ENCODE results near the gene FUT4. TPM values are rescaled to one million over a fixed set of nuclear protein-coding genes. Genes with fewer than 3 reads are reported as not detected.
A peak's percentile ranks its signal among the peaks of the same experiment; 100 is the strongest.
"Not testable (repeated sequence)": the region's sequence is repeated elsewhere in the genome, so short reads cannot be mapped to it uniquely, and the experiment has no call there.

The FUT4 gene
- total RNA-seq, 2 donors from 2014 or later, result 14.1 to 23.4 TPM

GRCh38 chr11:94550513-94550912 lies 6.8 kb downstream of the FUT4 start:
- no peaks in the 10 kb centered on the region for H3K27me3 ChIP-seq (replicated peaks; ENCODE audit: insufficient read depth)
- no peak overlapping the region for H3K27ac ChIP-seq
- no peaks in the 10 kb centered on the region for H3K36me3 ChIP-seq

GRCh38 chr11:94553938-94554337 lies 10.2 kb downstream of the FUT4 start:
- H3K4me3 ChIP-seq, result no peak overlapping the region
- no peaks in the 10 kb centered on the region for H3K36me3 ChIP-seq

More at GRCh38 chr11:94550513-94550912, 6.8 kb downstream of the FUT4 start:
- no peak for TF ChIP-seq CTCF (IDR thresholded peaks at IDR 0.05)
- ATAC-seq (ENCODE audit: insufficient number of reproducible peaks, low FRiP score, low read depth) (no peak), DNase-seq (ENCODE audit: low spot score) (no peak)
- no peaks in the 10 kb centered on the region for H3K9me3 ChIP-seq
- peaks cover 33 to 44% of the 10 kb centered on the region in 2 donors for H3K4me1 ChIP-seq (ENCODE audit: control insufficient read depth in 1 of 2, low read depth in 2 of 2)
- H3K4me3 ChIP-seq, result no peak overlapping the region

GRCh38 chr11:94555752-94556329 lies 12.1 kb downstream of the FUT4 start:
- not testable (repeated sequence) for ATAC-seq (ENCODE audit: insufficient number of reproducible peaks, low FRiP score, low read depth)
- peaks cover 28 to 51% of the 10 kb centered on the region in 2 donors for H3K4me1 ChIP-seq (ENCODE audit: control insufficient read depth in 1 of 2, low read depth in 2 of 2)

More at GRCh38 chr11:94553938-94554337, 10.2 kb downstream of the FUT4 start:
- TF ChIP-seq CTCF (IDR thresholded peaks at IDR 0.05), result no peak
- DNase-seq (ENCODE audit: low spot score) (no peak), ATAC-seq (ENCODE audit: insufficient number of reproducible peaks, low FRiP score, low read depth) (no peak)
- Histone ChIP-seq H3K4me1 (ENCODE audit: control insufficient read depth in 1 of 2, low read depth in 2 of 2) (peaks cover 33 to 45% of the 10 kb centered on the region in 2 donors), H3K9me3 (no peaks in the 10 kb centered on the region), H3K27me3 (replicated peaks; ENCODE audit: insufficient read depth) (no peaks in the 10 kb centered on the region), H3K27ac (no peak overlapping the region)

GRCh38 chr11:94557421-94557820 lies 13.7 kb downstream of the FUT4 start:
- no peaks in the 10 kb centered on the region for H3K36me3 ChIP-seq
- ATAC-seq (ENCODE audit: insufficient number of reproducible peaks, low FRiP score, low read depth), result no peak
- H3K27ac ChIP-seq, result peak overlapping the region in 1 of 2 donors; percentile 28
- DNase-seq (ENCODE audit: low spot score), result no peak
- no peak overlapping the region for H3K4me3 ChIP-seq
- no peak for TF ChIP-seq CTCF (IDR thresholded peaks at IDR 0.05)
- H3K9me3 ChIP-seq, result no peaks in the 10 kb centered on the region
- H3K4me1 ChIP-seq (ENCODE audit: control insufficient read depth in 1 of 2, low read depth in 2 of 2), result peaks cover 28 to 51% of the 10 kb centered on the region in 2 donors
- no peaks in the 10 kb centered on the region for H3K27me3 ChIP-seq (replicated peaks; ENCODE audit: insufficient read depth)

More at GRCh38 chr11:94555752-94556329, 12.1 kb downstream of the FUT4 start:
- not testable (repeated sequence) for H3K36me3 ChIP-seq; H3K9me3 ChIP-seq; H3K27me3 ChIP-seq (replicated peaks; ENCODE audit: insufficient read depth); DNase-seq (ENCODE audit: low spot score); H3K4me3 ChIP-seq; H3K27ac ChIP-seq

GRCh38 chr11:94557992-94558391 lies 14.3 kb downstream of the FUT4 start:
- Histone ChIP-seq H3K27me3 (replicated peaks; ENCODE audit: insufficient read depth) (no peaks in the 10 kb centered on the region), H3K9me3 (no peaks in the 10 kb centered on the region), H3K4me3 (no peak overlapping the region), H3K4me1 (ENCODE audit: control insufficient read depth in 1 of 2, low read depth in 2 of 2) (peaks cover 30 to 55% of the 10 kb centered on the region in 2 donors), H3K27ac (peak overlapping the region in 1 of 2 donors; percentile 28), H3K36me3 (no peaks in the 10 kb centered on the region)
- TF ChIP-seq CTCF (IDR thresholded peaks at IDR 0.05), result no peak
- no peak for ATAC-seq (ENCODE audit: insufficient number of reproducible peaks, low FRiP score, low read depth)
- DNase-seq (ENCODE audit: low spot score), result no peak

GRCh38 chr11:94558468-94558867 lies 14.7 kb downstream of the FUT4 start:
- no peak for ATAC-seq (ENCODE audit: insufficient number of reproducible peaks, low FRiP score, low read depth)

More at GRCh38 chr11:94558468-94558867, 14.7 kb downstream of the FUT4 start:
- no peak overlapping the region for H3K27ac ChIP-seq
- no peak for DNase-seq (ENCODE audit: low spot score)
- H3K4me1 ChIP-seq (ENCODE audit: control insufficient read depth in 1 of 2, low read depth in 2 of 2), result peaks cover 33 to 59% of the 10 kb centered on the region in 2 donors
- no peak overlapping the region for H3K4me3 ChIP-seq
- no peaks in the 10 kb centered on the region for H3K36me3 ChIP-seq
- H3K27me3 ChIP-seq (replicated peaks; ENCODE audit: insufficient read depth), result no peaks in the 10 kb centered on the region
- no peaks in the 10 kb centered on the region for H3K9me3 ChIP-seq
- TF ChIP-seq CTCF (IDR thresholded peaks at IDR 0.05), result no peak
